Stimulated activated CD4-positive, alpha-beta T cell treated with anti-CD3 and anti-CD28 coated beads, Interleukin-1b, Interleukin-23, amount 100 ng/mL, for 48 hours (primary cell): ENCODE results near the gene NXNL1.

Experiments
- DNase-seq: peaks from one replicate; pipeline ENCODE4 v3.0.0-alpha.2; 2020

The NXNL1 gene

GRCh38 chr19:17454576-17455071 lies 6.1 kb downstream of the NXNL1 start:
- no peak for DNase-seq

DNA sequence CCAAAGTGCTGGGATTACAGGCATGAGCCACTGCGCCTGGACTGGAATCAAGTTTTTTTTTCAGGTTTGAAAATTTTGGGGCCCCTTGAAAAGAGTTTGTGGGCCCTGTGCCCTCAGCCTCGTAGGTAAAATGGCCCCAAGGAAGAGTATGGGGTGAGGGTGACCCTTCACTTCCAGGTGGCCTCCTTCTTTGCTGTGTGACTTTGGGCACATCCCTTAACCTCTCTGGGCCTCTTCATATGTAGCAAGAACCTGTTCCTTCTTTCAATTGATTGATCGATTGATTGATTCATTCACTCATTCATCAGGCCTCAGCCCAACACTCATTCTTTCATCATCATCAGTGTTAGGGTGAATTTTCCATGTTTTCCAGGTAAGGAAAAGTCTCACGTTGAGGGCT lies 8.9 kb downstream of the NXNL1 start:
- DNase-seq, result no peak

DNA sequence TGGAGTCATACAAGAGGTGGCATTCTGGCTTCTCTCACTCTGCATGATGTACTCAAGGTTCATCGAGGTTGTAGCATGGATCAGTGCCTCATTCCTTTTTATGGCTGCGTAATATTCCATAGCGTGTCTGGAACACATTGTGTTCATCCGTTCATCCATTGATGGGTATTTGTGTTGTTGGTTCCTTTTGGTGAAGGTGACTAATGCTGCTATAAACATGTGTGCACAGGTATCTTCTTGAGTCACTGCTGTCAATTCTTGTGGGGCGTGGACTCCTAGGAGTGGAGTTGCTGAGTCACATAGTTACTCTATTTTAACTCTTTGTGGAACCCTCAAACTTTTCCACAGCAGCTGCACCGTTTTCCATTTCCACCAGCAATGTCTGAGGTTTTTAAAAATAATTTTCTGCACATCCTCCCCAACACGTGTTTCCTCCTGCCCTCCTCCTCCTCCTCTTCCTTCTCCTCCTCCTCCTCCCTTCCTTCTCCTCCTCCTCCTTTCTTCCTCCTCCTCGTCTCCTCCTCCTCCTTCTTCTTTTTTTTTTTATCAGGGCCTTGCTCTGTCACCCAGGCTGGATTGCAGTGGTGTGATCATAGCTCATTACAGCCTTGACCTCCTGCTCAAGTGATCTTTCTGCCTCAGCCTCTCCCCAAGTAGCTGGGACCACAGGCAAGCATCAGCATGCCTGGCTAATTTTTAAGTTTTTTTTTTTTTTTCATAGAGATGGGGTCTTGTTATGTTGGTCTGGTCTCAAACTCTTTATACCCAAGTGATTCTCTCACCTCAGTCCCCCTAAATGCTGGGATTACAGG lies 10.3 kb downstream of the NXNL1 start:
- peak; percentile 69 for DNase-seq

DNA sequence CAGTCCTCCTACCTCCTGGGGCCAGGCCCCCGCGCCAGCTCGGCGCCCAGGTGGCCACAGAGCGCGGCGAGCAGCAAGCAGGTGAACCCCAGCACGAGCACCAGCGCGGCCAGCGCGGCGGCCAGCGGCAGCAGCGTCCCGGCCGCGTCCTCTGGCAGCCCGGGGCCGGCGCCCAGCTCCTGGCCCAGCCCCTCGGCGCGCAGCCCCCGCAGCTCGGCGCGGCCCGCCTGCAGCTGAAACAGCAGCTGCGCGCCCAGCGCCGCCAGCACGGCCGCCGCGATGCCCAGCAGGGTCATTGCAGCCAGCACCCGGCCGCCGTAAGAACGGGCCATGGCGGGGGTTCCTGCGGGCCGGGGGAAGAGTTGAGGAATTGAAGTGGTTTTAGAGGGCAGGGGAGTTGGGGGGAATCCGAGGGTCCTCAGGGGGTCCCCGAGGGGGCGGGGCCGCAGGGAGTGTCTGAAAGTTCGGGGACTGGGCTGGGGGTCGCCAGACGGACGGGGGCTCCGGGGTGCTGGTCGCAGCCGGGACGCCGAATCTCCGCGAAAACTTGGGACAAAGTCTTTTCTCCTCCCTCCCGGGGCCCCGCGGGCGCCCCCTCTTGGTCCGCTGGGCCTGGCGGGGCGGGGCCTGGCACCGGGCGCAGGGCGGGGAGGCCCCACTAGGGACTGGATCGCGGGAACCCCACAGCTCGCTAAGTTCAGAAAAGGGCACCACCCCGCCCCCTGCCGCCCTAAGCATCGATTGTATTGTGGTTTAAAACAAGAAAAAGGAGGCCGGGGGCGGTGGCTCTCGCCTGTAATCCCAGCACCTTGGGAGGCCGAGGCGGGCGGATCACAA lies 12.4 kb downstream of the NXNL1 start, which contains the start of gene TMEM221:
Gene TMEM221 (minus strand): TSS at position 538 of the 837 bp plus-strand sequence. CDS start 206 bp downstream, at position 332.
- peak; percentile 52 for DNase-seq

- no peak for DNase-seq
These were observed 13.0 kb downstream of the NXNL1 start for GRCh38 chr19:17447704-17448130.

DNA sequence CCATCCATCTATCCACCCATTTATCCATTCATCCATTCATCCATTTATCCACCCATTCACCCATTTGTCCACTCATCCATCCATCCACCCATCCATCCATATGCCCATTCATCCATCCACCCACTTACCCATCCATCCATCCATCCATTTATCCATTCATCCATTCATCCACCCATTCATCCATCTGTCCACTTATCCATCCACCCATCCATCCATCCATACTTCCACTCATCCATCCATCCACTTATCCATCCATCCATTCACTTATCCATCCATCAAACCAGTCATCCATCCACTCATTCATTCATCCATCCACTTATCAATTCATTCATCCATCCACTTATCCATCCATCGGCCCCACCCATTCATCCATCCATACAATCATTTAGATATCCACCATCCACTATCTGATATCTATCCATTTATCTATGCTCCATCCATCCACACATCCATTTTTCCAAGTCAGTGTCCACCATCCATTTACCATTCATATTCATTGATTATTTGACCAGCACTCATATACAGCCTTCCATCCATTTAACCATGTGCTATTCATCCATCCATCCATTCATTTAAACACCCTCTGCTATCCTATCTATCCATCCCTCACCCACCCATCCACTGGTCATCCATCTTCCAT lies 15.1 kb downstream of the NXNL1 start:
- DNase-seq, result no peak

DNA sequence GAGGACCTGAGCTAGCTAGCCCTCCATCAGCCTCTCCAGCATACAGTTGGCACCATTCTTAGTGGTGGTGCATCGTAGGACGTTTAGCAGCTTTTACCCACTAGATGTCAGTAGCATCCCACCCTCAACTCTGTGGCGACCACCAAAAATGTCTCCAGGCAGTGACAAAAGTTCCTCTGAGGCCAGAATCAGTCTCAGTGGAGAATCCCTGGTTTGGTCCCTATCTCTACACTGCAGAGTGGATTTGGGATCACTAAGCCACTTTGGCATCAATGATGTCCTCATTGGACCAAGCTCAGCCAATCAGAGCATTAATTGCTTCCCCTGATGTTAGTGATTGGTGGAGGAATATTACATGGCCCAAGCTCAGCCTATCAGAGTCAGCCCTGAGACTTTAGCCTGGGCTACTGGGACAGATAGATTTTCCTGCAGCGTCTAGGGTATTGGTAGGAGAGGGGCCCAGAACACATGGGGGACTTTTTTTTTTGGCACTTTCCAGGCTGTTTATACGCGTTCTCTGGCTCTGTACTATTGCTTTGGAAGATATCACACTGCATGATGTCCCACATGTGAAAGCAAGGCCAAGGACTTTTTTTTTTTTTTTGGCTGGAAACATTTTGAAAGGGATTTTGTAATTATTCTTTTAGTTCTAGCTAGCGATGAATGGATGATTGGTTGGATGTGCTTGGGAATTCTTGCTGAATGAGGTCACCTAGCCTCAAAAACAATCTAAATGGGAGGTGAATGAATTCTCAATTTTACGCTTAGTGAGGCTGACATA lies 19.3 kb downstream of the NXNL1 start:
- peak; percentile 21 for DNase-seq

GRCh38 chr19:17436874-17437267 lies 23.9 kb downstream of the NXNL1 start:
- no peak for DNase-seq

DNA sequence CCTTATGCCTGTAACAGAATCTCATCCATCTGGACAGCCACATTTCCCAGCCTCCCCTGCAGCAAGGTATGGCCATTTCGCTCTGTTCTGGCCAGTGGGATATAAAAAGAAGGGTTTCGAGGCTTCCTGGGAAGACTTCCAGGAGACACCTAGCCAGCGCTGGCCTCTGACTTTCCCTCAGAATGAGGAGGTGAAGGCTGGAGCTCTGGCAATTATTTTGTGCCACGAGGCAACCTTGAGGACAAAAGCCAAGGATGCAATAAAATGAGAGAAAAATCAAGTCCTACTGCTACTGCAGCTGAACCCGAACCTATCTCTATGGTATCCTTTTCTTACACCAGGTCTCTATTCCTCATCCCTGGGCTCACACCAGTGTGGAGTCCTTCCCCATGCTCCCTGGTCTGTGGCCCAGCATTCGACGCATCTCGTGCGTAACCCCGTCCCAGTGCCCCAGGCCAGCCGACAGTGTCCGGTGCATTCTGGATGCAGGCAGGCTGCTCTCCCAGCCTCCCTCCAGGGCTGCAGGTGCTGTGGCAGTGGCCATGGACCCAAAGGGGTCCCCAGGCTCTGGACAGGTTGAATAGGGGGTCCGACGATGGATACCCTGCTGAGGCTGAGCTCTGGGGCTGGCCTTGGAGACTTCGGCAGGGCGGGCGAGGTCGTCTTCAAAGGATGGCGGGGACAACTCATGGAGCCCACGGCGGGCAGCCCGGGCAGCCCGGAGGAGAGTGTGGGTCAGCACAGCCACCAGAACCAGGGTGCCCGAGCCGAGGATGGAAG lies 24.4 kb downstream of the NXNL1 start:
- DNase-seq, result no peak

DNA sequence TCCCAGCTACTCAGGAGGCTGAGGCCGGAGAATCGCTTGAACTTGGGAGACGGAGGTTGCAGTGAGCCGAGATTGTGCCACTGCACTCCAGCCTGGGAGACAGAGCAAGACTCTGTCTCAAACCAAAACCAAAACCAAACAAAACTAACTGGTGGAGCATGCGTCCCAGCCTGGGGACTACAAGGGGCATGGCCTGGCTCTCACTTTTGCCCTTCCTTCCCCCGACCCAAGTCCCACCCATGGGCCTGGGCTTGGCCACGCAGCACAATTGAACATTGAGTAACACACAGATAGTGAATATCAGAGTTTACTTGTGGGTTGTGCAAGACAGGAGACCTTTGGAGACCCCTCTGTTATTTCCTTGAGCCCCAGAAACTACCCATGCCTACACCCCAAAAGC lies 25.5 kb downstream of the NXNL1 start:
- DNase-seq, result no peak

DNA sequence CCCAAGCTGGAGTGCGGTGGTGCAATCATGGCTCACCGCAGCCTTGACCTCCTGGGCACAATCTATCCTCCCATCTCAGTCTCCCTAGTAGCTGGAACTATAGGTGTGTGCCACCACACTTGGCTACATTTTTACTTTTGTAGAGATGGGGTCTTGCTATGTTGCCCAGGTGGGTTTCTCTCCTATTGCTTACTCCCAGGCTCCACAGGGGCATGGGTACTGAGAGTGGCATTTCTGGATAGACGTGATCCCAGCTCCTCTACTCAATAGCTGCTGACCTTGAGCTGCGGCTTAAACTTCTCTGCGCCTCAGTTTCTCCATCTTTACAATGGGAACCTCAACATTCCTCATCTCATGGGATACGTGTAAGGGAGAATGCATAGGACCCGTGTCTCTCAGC lies 29.3 kb downstream of the NXNL1 start:
- DNase-seq, result no peak

DNA sequence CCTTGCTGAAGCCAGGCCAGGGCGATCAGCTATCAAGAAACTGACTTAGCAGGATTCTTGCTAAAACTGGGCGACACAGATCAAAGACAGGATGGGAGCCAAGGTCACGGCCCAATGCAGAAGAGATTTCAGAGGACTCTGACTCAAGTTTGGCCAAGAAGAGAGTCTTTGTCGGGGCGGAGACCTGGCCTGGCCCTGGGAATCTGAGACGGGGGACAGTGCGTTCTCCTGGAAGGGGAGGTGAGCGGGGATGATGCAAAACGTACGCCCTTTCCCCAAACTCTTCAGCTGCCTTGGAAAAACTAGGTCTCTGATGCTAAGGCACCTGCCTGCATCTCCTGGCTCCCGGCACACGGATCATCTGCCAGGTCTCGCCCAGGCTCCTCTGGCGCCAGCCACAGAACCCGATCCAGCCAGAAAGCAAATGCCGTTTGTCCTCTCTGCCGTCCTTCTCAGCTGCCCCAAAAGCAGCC lies 31.0 kb downstream of the NXNL1 start:
- DNase-seq, result no peak

- peak; percentile 36 for DNase-seq
These were observed 35.9 kb downstream of the NXNL1 start for GRCh38 chr19:17424743-17425365.

DNA sequence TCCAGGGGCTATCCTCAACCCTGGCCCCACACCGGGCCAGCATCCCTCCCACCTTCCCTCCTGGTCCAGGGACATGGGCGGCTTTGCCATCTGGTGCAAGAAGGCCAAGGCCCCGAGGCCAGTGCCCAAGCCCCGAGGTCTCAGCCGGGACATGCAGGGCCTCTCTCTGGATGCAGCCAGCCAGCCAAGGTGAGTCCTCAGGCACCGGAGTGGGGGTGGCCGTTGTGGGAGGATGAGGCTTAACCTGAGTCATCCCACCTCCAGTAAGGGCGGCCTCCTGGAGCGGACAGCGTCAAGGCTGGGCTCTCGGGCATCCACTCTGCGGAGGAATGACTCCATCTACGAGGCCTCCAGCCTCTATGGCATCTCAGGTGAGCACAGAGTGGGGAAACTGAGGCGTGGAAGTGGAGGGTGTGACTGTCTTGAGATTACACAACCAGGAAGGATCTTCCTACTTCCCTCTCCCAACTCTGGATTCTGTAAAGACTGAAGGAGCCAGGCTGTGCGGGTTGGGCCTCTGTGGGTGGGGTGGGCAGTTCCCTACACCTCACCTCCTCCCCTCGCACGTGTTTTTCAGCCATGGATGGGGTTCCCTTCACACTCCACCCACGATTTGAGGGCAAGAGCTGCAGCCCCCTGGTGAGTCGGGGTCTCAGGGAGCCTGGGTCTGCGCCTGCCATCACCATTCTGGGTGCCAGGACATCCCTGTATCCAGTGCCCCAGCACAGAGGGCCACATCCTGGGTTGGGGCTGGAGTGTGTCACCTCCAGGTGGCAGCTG lies 37.1 kb downstream of the NXNL1 start:
- no peak for DNase-seq

GRCh38 chr19:17421942-17422341 lies 38.8 kb downstream of the NXNL1 start:
- no peak for DNase-seq

- peak; percentile 11 for DNase-seq
These were observed 40.2 kb downstream of the NXNL1 start for GRCh38 chr19:17420475-17420924.

- peak; percentile 96 for DNase-seq
These were observed 40.9 kb downstream of the NXNL1 start, which contains the start of gene MVB12A for GRCh38 chr19:17419621-17420474. Gene MVB12A (plus strand): TSS chr19:17420047. CDS start chr19:17420136, 89 bp downstream.

GRCh38 chr19:17419154-17419620 lies 41.5 kb downstream of the NXNL1 start:
- no peak for DNase-seq

GRCh38 chr19:17418710-17419109 lies 42.0 kb downstream of the NXNL1 start:
- no peak for DNase-seq
